ENCODE data around the gene FBXO5.

FBXO5 gene

GRCh38 chr6:152948150-152948768 lies 34.6 kb downstream of the FBXO5 start:
- DNase-seq, result no peak

GRCh38 chr6:152946995-152947394 lies 35.8 kb downstream of the FBXO5 start:
- no peak for DNase-seq

- DNase-seq, result no peak
Measured at GRCh38 chr6:152946484-152946883, 36.4 kb downstream of the FBXO5 start.

GRCh38 chr6:152943260-152943897 lies 39.5 kb downstream of the FBXO5 start:
- DNase-seq, result no peak

- no peak for DNase-seq
Measured at GRCh38 chr6:152942319-152942869, 40.4 kb downstream of the FBXO5 start.

- DNase-seq, result no peak
Measured at GRCh38 chr6:152941746-152942145, 41.1 kb downstream of the FBXO5 start.

GRCh38 chr6:152932865-152933264 lies 50.0 kb downstream of the FBXO5 start:
- no peak for DNase-seq

- DNase-seq, result no peak
Measured at GRCh38 chr6:152922706-152923105, 60.1 kb downstream of the FBXO5 start.
